ENCODE data around the gene NOTO.

- no peak for TF ChIP-seq GATA3 (IDR thresholded peaks at IDR 0.05; ENCODE audit: low read depth, low read length)
- TF ChIP-seq GATA2 (IDR thresholded peaks at IDR 0.05; ENCODE audit: low read depth, low read length), result no peak
These were observed 26.0 kb upstream of the NOTO start for GRCh38 chr2:73176205-73176880.

All from SH-SY5Y (cell line).